Common myeloid progenitor, CD34-positive (primary cell): ENCODE measurements around the gene TNFRSF8.

Experiments
- CTCF ChIA-PET: fragments of 350-600 bp; sonication (Branson Sonifier 250); formaldehyde crosslinking; loops from one replicate; lab custom pipeline; 2021; ENCODE audit warnings: antibody characterized with exemption; lab: Charles Lee
- POLR2A ChIA-PET: fragments of 350-600 bp; sonication (Branson Sonifier 250); formaldehyde crosslinking; loops from one replicate; lab custom pipeline; 2021; ENCODE audit warnings: antibody characterized with exemption; lab: Charles Lee
- DNase-seq, 3 donors: peaks; one replicate each; pipeline versions ENCODE4 v3.0.0 to v3.0.0-alpha.2; 2013
- H3K27ac ChIP-seq, 2 experiments: 1 replicate in 1 of 2; 2 replicates in 1 of 2; pipeline ENCODE4 v1.7.0; 2013; ENCODE audit warnings: inconsistent platforms in 2 of 2, low read length in 2 of 2, mild to moderate bottlenecking in 2 of 2, low read depth in 1 of 2, moderate library complexity in 1 of 2; ENCODE audit not compliant: severe bottlenecking in 2 of 2, insufficient read depth in 1 of 2, poor library complexity in 1 of 2
- H3K27me3 ChIP-seq, 5 experiments: replicated peaks in 2 of 5; 1 replicate in 3 of 5; 2 replicates in 2 of 5; pipeline versions ENCODE4 v1.6.1 to v1.7.0; 2013; ENCODE audit warnings: low read length in 4 of 5, mild to moderate bottlenecking in 2 of 5, moderate library complexity in 2 of 5, inconsistent platforms in 1 of 5; ENCODE audit not compliant: insufficient read depth in 5 of 5, control insufficient read depth in 4 of 5
- H3K36me3 ChIP-seq, 4 experiments: 1 replicate in 2 of 4; 2 replicates in 2 of 4; pipeline versions ENCODE4 v1.6.1 to v1.7.0; 2013; ENCODE audit warnings: low read length in 3 of 4, control low read depth in 1 of 4, mild to moderate bottlenecking in 1 of 4; ENCODE audit not compliant: control insufficient read depth in 4 of 4, insufficient read depth in 4 of 4
- H3K4me1 ChIP-seq, 4 experiments: 1 replicate in 3 of 4; 2 replicates in 1 of 4; pipeline versions ENCODE4 v1.6.1 to v1.7.1; 2013; ENCODE audit warnings: low read length in 3 of 4, mild to moderate bottlenecking in 3 of 4, control low read depth in 1 of 4, inconsistent platforms in 1 of 4, moderate library complexity in 1 of 4; ENCODE audit not compliant: control insufficient read depth in 4 of 4, insufficient read depth in 4 of 4; ENCODE audit errors: control extremely low read depth in 1 of 4
- H3K4me3 ChIP-seq, 7 experiments: 1 replicate in 4 of 7; 2 replicates in 3 of 7; pipeline versions ENCODE4 v1.5.1 to v1.7.0; 2013; ENCODE audit warnings: mild to moderate bottlenecking in 7 of 7, low read length in 6 of 7, moderate library complexity in 6 of 7, inconsistent platforms in 2 of 7, low read depth in 2 of 7, control low read depth in 1 of 7; ENCODE audit not compliant: insufficient read depth in 4 of 7, control insufficient read depth in 1 of 7; ENCODE audit errors: extremely low read depth in 1 of 7
- H3K9me3 ChIP-seq, 5 experiments: 1 replicate in 4 of 5; 2 replicates in 1 of 5; pipeline versions ENCODE4 v1.6.1 to v1.7.1; 2013; ENCODE audit warnings: low read length in 4 of 5, mild to moderate bottlenecking in 2 of 5, inconsistent platforms in 1 of 5, low read depth in 1 of 5, moderate library complexity in 1 of 5; ENCODE audit not compliant: control insufficient read depth in 4 of 5, insufficient read depth in 2 of 5; ENCODE audit errors: control extremely low read depth in 1 of 5
- WGBS: methylation state at CpG from one replicate; pipeline ENCODE4 v1.1.5; 2013; ENCODE audit not compliant: insufficient coverage; 5-methylcytosine and 5-hydroxymethylcytosine counted together

Gene TNFRSF8

DNA sequence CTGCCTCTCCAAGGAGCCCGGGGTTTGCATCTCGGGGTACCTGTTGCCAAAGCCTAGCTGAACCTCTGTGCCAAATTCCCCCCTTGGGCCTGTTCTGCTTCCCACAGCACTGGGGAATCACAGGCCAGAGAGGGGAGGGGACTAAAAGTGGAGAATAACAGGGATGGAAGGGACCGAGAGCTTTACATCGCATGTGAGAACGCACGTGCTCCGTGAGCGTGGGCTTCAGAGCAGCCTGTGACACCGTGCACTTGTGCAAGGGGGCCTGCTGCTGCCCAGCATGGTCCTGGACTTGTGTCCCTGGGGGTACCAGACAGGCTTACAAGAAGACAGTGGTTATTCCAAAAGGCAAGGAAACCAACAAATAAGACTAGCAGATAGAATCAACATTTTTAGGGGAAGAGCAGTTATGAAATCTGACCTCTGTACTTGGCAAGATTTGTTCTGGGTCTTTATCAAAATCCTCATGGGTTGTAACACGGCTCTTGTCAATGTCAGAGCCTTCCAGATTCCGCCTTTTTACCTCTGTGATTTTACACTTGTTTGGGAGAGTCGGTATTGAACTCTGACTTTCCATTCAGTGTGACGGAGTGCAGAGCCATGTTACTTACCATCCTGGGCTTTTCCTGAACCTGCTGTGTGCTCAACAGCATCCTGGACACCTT is 67.5 kb downstream of the TNFRSF8 start:
- Histone ChIP-seq H3K27ac (no peak overlapping the region), H3K4me3 (no peak overlapping the region), H3K36me3 (no peaks in the 10 kb centered on the region), H3K27me3 (no peaks in the 10 kb centered on the region), H3K4me1 (peaks cover 4 to 32% (median 25%) of the 10 kb centered on the region in 4 experiments), H3K9me3 (no peaks in the 10 kb centered on the region)
- ChIA-PET CTCF (interaction anchor here (2.2 kb wide), 1 partner anchor 78 kb away, joined by 7 read pairs; no protein-coding TSS in a partner anchor), POLR2A (no interaction called here)
- no peak for DNase-seq
- 93% methylated on average over 12 of the region's 13 CpGs for WGBS

DNA sequence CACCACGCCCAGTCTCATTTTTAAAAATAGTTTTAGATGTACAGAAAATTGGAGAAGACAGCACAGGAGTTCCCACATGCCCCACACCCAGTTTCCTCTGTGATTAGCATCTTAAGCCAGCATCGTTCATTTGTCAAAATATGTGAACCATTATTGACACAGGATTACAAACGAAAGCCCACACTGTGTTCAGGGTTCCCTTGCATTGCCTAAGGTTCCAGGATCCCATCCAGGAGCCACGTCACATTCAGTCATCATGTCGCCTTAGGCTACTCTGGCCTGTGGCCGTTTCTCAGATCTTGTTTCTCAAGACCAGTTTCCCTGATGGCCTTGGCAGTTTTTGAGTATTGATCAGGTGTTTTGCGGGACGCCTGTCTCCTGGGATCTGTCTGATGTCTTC is 69.0 kb downstream of the TNFRSF8 start:
- CTCF ChIA-PET, result interaction anchor here (0.8 to 2.2 kb wide), 3 partner anchors 11 to 77 kb away, joined by 3 to 7 read pairs (median 5); no protein-coding TSS in a partner anchor

DNA sequence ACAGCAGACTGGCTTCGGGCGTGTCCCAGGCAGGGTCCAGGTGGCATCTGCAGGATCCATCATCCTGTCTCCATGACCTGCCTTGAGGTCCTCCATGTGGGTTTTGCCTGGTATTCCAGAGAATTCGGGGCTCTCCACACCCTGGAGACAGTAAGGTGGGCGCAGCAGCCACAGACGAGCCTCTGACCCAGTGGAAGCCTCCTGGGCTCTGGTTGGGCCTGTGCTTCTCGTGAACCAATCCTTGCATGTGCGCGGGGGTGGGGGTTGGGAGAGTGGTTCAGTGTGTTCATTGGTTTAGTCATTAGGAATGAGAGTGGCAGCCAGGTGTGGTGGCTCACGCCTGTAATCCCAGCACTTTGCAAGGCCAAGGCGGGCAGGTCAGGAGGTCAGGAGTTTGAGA is 71.6 kb downstream of the TNFRSF8 start:
- ChIA-PET CTCF (interaction anchor here (0.8 to 1.9 kb wide), 5 partner anchors 15 to 49 kb away, joined by 3 to 5 read pairs (median 4); no protein-coding TSS in a partner anchor), POLR2A (no interaction called here)
- DNase-seq, result no peak
- Histone ChIP-seq H3K27me3 (no peaks in the 10 kb centered on the region), H3K27ac (no peak overlapping the region), H3K36me3 (no peaks in the 10 kb centered on the region), H3K4me3 (no peak overlapping the region), H3K4me1 (peaks cover 4 to 22% (median 17%) of the 10 kb centered on the region in 4 experiments), H3K9me3 (no peaks in the 10 kb centered on the region)
- WGBS, result 93% methylated on average over 9 of the region's 10 CpGs

More for the DNA sequence above, 69.0 kb downstream of the TNFRSF8 start:
- H3K9me3 ChIP-seq, result no peaks in the 10 kb centered on the region
- H3K4me3 ChIP-seq, result no peak overlapping the region
- H3K27ac ChIP-seq, result no peak overlapping the region
- peaks cover 4 to 22% (median 14%) of the 10 kb centered on the region in 4 experiments for H3K4me1 ChIP-seq
- H3K27me3 ChIP-seq, result no peaks in the 10 kb centered on the region
- POLR2A ChIA-PET, result interaction anchor here (0.6 to 1.3 kb wide), 3 partner anchors 52 to 103 kb away, joined by 3 to 4 read pairs (median 3); no protein-coding TSS in a partner anchor
- H3K36me3 ChIP-seq, result no peaks in the 10 kb centered on the region
- no peak for DNase-seq
- WGBS, result 67% methylated on average over 5 of the region's 8 CpGs

DNA sequence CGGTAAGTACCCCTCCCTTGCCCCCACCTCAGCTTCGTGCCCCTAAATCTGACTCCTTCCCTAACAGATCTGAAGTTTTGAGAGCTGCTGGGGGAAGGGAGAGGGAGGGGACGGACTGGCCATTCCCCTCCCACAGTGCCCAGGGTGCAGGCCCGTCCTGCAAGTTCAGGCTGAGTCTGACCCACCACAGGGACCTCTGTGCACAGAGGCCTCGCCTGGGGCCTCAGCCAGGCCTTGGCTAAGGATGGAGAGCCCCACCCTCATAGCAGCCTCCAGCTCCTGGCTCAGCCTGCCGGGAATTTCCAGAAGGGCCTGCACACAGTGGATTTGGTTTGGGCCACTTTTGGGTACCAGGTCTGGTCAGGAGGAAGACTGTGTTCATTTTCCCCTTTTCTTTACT is 72.5 kb downstream of the TNFRSF8 start:
- Histone ChIP-seq H3K27me3 (no peaks in the 10 kb centered on the region), H3K9me3 (no peaks in the 10 kb centered on the region), H3K4me1 (peaks cover 4 to 29% (median 19%) of the 10 kb centered on the region in 4 experiments), H3K36me3 (no peaks in the 10 kb centered on the region), H3K27ac (no peak overlapping the region), H3K4me3 (no peak overlapping the region)
- DNase-seq, result no peak
- 94% methylated on average over 3 of the region's 6 CpGs for WGBS
- POLR2A ChIA-PET, result no interaction called here
- CTCF ChIA-PET, result interaction anchor here (1.3 to 1.9 kb wide), 3 partner anchors 16 to 74 kb away, joined by 3 to 5 read pairs (median 3); no protein-coding TSS in a partner anchor

DNA sequence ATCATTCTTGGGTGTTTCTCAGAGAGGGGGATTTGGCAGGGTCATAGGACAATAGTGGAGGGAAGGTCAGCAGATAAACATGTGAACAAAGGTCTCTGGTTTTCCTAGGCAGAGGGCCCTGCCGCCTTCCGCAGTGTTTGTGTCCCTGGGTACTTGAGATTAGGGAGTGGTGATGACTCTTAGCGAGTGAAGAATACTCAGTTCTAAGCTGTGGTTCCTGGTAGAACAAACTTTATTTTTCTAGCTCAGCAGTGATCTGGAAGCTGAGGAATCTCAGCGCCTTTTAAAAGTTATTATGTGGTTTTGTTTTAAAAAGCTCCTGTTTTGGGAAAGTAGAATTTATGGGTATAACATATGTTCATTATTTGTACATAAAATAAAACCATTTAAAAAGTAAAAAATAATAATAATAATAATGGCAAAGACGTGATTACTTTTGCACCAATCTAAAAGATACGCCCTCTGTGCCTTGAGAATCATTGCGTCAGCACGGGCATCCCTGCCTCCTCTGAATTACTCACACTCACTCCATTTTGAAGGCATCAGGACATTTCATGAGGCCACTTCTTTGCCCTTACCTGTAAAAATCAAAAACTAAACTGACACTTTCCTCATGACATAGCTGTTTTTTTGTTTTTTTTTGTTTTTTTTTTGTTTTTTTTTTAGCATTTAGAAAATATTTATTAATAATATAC is 74.0 kb downstream of the TNFRSF8 start:
- Histone ChIP-seq H3K27me3 (no peaks in the 10 kb centered on the region), H3K9me3 (no peaks in the 10 kb centered on the region), H3K4me1 (peaks cover 4 to 35% (median 28%) of the 10 kb centered on the region in 4 experiments), H3K36me3 (no peaks in the 10 kb centered on the region), H3K4me3 (no peak overlapping the region), H3K27ac (no peak overlapping the region)
- ChIA-PET CTCF (interaction anchor here (1.6 to 1.7 kb wide), 2 partner anchors 12 to 13 kb away, joined by 8 to 9 read pairs; no protein-coding TSS in a partner anchor), POLR2A (no interaction called here)
- WGBS, result 90% methylated on average over 5 of the region's 8 CpGs
- DNase-seq, result peak in 1 of 3 donors; percentile 33

DNA sequence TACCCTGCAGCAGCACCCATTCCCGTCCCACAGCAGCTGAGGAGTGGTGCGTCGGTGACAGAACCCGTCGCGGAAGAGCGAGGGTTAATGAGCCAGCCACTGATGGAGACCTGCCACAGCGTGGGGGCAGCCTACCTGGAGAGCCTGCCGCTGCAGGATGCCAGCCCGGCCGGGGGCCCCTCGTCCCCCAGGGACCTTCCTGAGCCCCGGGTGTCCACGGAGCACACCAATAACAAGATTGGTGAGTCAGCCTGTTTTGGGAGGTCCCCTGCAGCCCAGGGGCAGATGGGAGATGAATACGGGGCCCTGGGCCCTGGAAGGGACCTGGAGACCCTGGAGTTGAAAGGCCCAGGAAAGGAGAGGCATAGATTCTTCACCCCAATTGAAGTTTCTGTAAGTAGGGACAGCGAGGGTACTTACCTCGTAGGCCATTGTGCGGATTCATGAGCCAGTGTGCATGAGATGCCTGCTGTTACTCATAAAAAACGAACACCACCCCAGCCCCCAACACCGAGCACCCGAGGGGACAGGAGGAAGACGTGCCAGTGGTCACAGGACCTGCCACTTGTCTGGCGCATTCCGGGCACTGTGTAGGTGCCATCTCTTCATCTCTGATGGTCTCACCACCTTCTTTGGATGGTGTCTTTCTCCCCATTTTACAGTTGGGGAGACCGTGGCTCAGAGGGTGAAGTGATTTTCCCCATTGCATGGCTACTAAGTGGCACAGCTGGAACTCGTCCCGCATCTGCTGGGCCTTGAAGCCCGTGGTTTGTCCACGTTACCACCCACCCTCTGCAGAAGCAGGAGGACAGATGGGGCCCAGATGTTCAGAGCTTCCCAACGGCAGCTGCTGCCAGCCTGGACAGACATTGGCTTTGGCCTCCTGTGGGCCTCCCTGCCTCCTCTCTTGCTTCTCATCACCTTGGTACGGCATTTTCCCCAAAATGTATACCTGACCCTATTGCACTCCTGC is 75.4 kb downstream of the TNFRSF8 start:
- DNase-seq, result no peak
- 85% methylated on average over 31 of the region's 31 CpGs for WGBS
- Histone ChIP-seq H3K9me3 (no peaks in the 10 kb centered on the region), H3K27me3 (no peaks in the 10 kb centered on the region), H3K4me3 (no peak overlapping the region), H3K4me1 (peaks cover 0 to 37% (median 33%) of the 10 kb centered on the region in 4 experiments), H3K27ac (no peak overlapping the region), H3K36me3 (no peaks in the 10 kb centered on the region)
- ChIA-PET CTCF (interaction anchor here (0.7 to 2.2 kb wide), 7 partner anchors 11 to 54 kb away, joined by 3 to 10 read pairs (median 7); no protein-coding TSS in a partner anchor), POLR2A (no interaction called here)
